Gastroesophageal sphincter (tissue), 4 donors: ENCODE data around the gene MAP1LC3A. TPM values are rescaled to one million over a fixed set of nuclear protein-coding genes. Genes with fewer than 3 reads are reported as not detected.

ENCODE experiments used
- ATAC-seq: fragments of 150-250 bp; one replicate; pipeline ENCODE4 v1.9.1; 2016; ENCODE audit warnings: mild to moderate bottlenecking, moderate library complexity
- H3K27ac ChIP-seq, 4 donors: fragments of 200-600 bp; sonication (generic) in 3 of 4; 1 replicate in 3 of 4; 2 replicates in 1 of 4; pipeline ENCODE4 v1.5.1; 2016 to 2019
- H3K27me3 ChIP-seq: fragments of 200-600 bp; sonication (generic); one replicate; pipeline ENCODE4 v1.5.1; 2019
- H3K36me3 ChIP-seq, 2 donors: fragments of 200-600 bp; sonication (generic); one replicate each; pipeline ENCODE4 v1.5.1; 2019; ENCODE audit warnings: control low read depth in 1 of 2
- H3K4me1 ChIP-seq, 3 donors: fragments of 200-600 bp; sonication (generic); 1 replicate in 2 of 3; 2 replicates in 1 of 3; pipeline ENCODE4 v1.5.1; 2016 to 2019; ENCODE audit warnings: control low read depth in 2 of 3
- H3K4me3 ChIP-seq, 2 donors: fragments of 200-600 bp; sonication (generic); one replicate each; pipeline ENCODE4 v1.5.1; 2019; ENCODE audit warnings: mild to moderate bottlenecking in 1 of 2, moderate library complexity in 1 of 2
- H3K9me3 ChIP-seq, 3 donors: fragments of 200-600 bp; sonication (generic); one replicate each; pipeline ENCODE4 v1.5.1; 2017 to 2019; ENCODE audit warnings: control low read depth in 2 of 3
- EP300 ChIP-seq: sonication (generic); formaldehyde crosslinking; IDR thresholded peaks from one replicate; pipeline ENCODE4 v1.6.1; 2017; ENCODE audit warnings: antibody characterized with exemption, mild to moderate bottlenecking
- POLR2A ChIP-seq, 2 donors: fragments of 450-650 bp; IDR thresholded peaks; one replicate each; pipeline ENCODE4 v1.6.1; 2017; ENCODE audit warnings: antibody characterized with exemption in 2 of 2, mild to moderate bottlenecking in 2 of 2, moderate library complexity in 1 of 2
- POLR2AphosphoS5 ChIP-seq: sonication (generic); formaldehyde crosslinking; IDR thresholded peaks from one replicate; pipeline ENCODE4 v1.6.1; 2017; ENCODE audit warnings: antibody characterized with exemption
- WGBS, 2 donors: methylation state at CpG; one replicate each; pipeline ENCODE4 v1.1.5; 2018; ENCODE audit warnings: low coverage in 1 of 2; 5-methylcytosine and 5-hydroxymethylcytosine counted together
- total RNA-seq, 4 donors: library from RNA; depleted of rRNA; stranded (reverse); fragments of >200 nt; gene quantifications; one replicate each; pipeline ENCODE4 v1.1.0, GENCODE V29; 2016
- TF ChIP-seq, protein P1 (sequence below), 4 experiments: fragments of 200-600 bp in 2 of 4; fragments of 450-650 bp in 2 of 4; sonication (generic) in 1 of 4; IDR thresholded peaks; one replicate each; pipeline ENCODE4 v1.5.1; 2017 to 2019; ENCODE audit warnings: antibody characterized with exemption in 4 of 4, mild to moderate bottlenecking in 2 of 4, moderate library complexity in 2 of 4

MAP1LC3A gene
- total RNA-seq, 4 donors from 2014 or later: 96.0 to 134 (median 115) TPM

DNA sequence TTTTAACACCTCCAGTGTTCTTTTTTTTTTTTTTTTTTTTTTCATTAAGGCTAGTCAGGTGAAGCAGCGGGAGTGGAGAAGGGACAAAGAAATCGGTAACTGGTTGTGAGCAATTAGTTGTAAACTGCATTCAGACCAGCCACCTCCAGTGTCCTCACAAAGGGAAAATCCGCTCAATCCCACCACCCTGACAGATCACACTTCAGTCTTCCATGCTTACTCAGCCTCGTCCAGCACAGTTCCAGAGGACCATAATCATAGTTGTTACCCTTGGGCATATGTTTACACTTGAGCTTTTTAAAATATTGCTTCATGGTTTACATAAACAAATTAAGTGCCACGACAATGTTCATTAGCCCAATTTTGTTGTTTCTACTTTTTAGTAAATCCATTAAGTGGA is 32.1 kb upstream of the MAP1LC3A start:
- Histone ChIP-seq H3K9me3 (no peaks in the 10 kb centered on the region), H3K4me3 (no peak overlapping the region), H3K27ac (peak overlapping the region; percentile 52 to 88 (median 84)), H3K36me3 (peaks cover 0 to 49% of the 10 kb centered on the region in 2 donors), H3K4me1 (peaks cover 7 to 91% (median 37%) of the 10 kb centered on the region in 3 donors), H3K27me3 (no peaks in the 10 kb centered on the region)
- TF ChIP-seq, protein P1, sequence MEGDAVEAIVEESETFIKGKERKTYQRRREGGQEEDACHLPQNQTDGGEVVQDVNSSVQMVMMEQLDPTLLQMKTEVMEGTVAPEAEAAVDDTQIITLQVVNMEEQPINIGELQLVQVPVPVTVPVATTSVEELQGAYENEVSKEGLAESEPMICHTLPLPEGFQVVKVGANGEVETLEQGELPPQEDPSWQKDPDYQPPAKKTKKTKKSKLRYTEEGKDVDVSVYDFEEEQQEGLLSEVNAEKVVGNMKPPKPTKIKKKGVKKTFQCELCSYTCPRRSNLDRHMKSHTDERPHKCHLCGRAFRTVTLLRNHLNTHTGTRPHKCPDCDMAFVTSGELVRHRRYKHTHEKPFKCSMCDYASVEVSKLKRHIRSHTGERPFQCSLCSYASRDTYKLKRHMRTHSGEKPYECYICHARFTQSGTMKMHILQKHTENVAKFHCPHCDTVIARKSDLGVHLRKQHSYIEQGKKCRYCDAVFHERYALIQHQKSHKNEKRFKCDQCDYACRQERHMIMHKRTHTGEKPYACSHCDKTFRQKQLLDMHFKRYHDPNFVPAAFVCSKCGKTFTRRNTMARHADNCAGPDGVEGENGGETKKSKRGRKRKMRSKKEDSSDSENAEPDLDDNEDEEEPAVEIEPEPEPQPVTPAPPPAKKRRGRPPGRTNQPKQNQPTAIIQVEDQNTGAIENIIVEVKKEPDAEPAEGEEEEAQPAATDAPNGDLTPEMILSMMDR (IDR thresholded peaks at IDR 0.05): no peak
- TF ChIP-seq EP300 (no peak), POLR2AphosphoS5 (no peak), POLR2A (IDR thresholded peaks at IDR 0.05) (no peak)
- 42 to 65% methylated on average over 2 to 4 of the region's 5 CpGs for WGBS, 2 donors
- no peak for ATAC-seq

- WGBS, 2 donors: 67 to 87% methylated on average over 2 to 10 of the region's 10 CpGs
- Histone ChIP-seq H3K4me3 (no peak overlapping the region), H3K4me1 (peaks cover 7 to 91% (median 37%) of the 10 kb centered on the region in 3 donors), H3K9me3 (no peaks in the 10 kb centered on the region), H3K36me3 (peaks cover 0 to 54% of the 10 kb centered on the region in 2 donors), H3K27me3 (no peaks in the 10 kb centered on the region), H3K27ac (peak overlapping the region in 3 of 4 donors; percentile 81 to 88 (median 87))
- no peak for TF ChIP-seq EP300
- TF ChIP-seq, protein P1 (IDR thresholded peaks at IDR 0.05): no peak
- TF ChIP-seq POLR2AphosphoS5: no peak
- TF ChIP-seq POLR2A (IDR thresholded peaks at IDR 0.05): no peak
- ATAC-seq: no peak
Observed at GRCh38 chr20:34527016-34527415, 31.5 kb upstream of the MAP1LC3A start.

DNA sequence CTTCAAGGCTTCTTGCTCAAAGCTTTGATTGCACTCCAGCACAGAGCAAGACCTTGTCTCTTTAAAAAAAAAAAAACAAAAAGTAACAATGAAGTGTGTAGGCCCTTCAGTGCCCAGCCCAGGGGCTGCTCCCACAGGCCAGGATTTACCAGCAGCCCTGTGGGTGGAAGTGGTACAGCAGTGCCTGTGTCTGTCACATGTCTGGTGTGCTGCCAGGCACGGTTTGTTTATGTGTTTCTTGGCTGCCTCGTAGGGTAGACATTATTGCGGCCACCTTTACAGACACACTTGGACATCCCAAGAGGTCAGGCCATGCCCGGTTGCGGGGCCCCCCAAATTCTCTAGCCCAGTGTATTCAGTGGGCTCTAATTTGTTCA is 29.6 kb upstream of the MAP1LC3A start:
- Histone ChIP-seq H3K27ac (peak overlapping the region in 3 of 4 donors; percentile 26 to 53 (median 44)), H3K4me3 (no peak overlapping the region), H3K4me1 (peaks cover 7 to 86% (median 25%) of the 10 kb centered on the region in 3 donors), H3K27me3 (no peaks in the 10 kb centered on the region), H3K36me3 (peaks cover 0 to 73% of the 10 kb centered on the region in 2 donors), H3K9me3 (no peaks in the 10 kb centered on the region)
- TF ChIP-seq, protein P1 (IDR thresholded peaks at IDR 0.05): peak in 1 of 4 experiments; percentile 17
- TF ChIP-seq POLR2AphosphoS5: no peak
- no peak for TF ChIP-seq POLR2A (IDR thresholded peaks at IDR 0.05)
- 52% methylated on average over 5 of the region's 5 CpGs; no CpG with 5 or more reads in 1 of the 2 donors for WGBS, 2 donors
- no peak for ATAC-seq

DNA sequence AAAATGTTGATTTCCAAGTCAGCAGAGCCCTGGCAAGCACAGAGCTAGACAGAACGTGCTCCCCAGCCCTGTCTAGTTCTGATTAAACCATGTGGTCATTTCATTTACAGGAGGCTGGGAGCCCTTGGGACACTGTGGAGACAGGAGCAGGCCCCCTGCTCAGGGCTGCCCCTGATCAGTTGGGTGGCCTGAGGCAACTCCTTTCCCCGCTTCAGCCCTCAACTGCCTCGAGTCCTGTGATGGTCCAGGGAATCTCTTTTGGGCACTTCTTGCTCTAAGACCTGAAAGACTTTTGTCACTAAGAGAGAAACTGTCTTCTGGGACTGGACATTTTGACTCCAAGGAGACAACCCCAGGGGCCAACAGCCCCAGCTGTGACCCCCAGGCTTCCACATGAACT is 28.8 kb upstream of the MAP1LC3A start:
- H3K27me3 ChIP-seq: no peaks in the 10 kb centered on the region
- no peak overlapping the region for H3K4me3 ChIP-seq
- 50 to 83% methylated on average over 1 to 2 of the region's 3 CpGs for WGBS, 2 donors
- H3K9me3 ChIP-seq: no peaks in the 10 kb centered on the region
- peak overlapping the region in 2 of 4 donors; percentile 5 to 44 for H3K27ac ChIP-seq
- peaks cover 0 to 82% of the 10 kb centered on the region in 2 donors for H3K36me3 ChIP-seq
- no peak for ATAC-seq
- TF ChIP-seq POLR2AphosphoS5: no peak
- no peak for TF ChIP-seq POLR2A (IDR thresholded peaks at IDR 0.05)
- TF ChIP-seq, protein P1 (IDR thresholded peaks at IDR 0.05): no peak
- no peak for TF ChIP-seq EP300
- H3K4me1 ChIP-seq: peaks cover 7 to 77% (median 20%) of the 10 kb centered on the region in 3 donors

- H3K4me1 ChIP-seq: peaks cover 7 to 71% (median 17%) of the 10 kb centered on the region in 3 donors
- H3K27ac ChIP-seq: no peak overlapping the region
- WGBS, 2 donors: 79 to 87% methylated on average over 2 to 3 of the region's 5 CpGs
Observed at GRCh38 chr20:34530342-34530741, 28.2 kb upstream of the MAP1LC3A start.

More at GRCh38 chr20:34530342-34530741, 28.2 kb upstream of the MAP1LC3A start:
- Histone ChIP-seq H3K36me3 (peaks cover 0 to 88% of the 10 kb centered on the region in 2 donors), H3K9me3 (no peaks in the 10 kb centered on the region), H3K27me3 (no peaks in the 10 kb centered on the region), H3K4me3 (no peak overlapping the region)
- no peak for ATAC-seq
- TF ChIP-seq EP300: no peak
- TF ChIP-seq, protein P1 (IDR thresholded peaks at IDR 0.05): no peak
- no peak for TF ChIP-seq POLR2AphosphoS5
- TF ChIP-seq POLR2A (IDR thresholded peaks at IDR 0.05): no peak
